ENCODE measurements around the gene NCK2.

DNA sequence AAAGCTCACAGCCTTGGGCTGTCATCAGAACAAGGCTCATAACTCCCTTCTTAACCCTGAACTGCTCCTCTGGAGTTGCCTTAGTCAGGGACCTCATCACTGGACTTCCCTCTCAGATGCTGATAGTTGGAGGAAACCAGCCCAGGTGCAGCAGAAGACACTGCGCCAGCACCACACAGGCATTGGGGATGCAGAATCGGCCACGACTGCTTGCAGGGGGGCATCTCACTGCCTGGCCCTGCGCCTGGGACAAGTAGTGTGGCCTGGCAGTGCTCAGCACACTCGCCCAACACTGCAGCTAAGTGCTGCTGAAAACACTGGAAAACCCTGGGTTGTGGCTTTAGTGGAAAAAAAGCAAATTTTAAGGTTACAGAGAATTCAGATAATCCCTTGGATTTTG is 68.7 kb downstream of the NCK2 start:
- TF ChIP-seq POLR2AphosphoS5 (IDR thresholded peaks at IDR 0.05; ENCODE audit: low read depth, low read length) (no peak), POLR2A (IDR thresholded peaks at IDR 0.05; ENCODE audit: low read depth, low read length) (no peak)

Data from GM12891 (cell line).